Inferior parietal cortex (tissue), 1 donor: ENCODE results near the gene SOHLH1.

Experiments
- DNase-seq: peaks from one replicate; pipeline ENCODE4 v3.0.0-alpha.2; 2016; ENCODE audit errors: extremely low spot score

The SOHLH1 gene

DNA sequence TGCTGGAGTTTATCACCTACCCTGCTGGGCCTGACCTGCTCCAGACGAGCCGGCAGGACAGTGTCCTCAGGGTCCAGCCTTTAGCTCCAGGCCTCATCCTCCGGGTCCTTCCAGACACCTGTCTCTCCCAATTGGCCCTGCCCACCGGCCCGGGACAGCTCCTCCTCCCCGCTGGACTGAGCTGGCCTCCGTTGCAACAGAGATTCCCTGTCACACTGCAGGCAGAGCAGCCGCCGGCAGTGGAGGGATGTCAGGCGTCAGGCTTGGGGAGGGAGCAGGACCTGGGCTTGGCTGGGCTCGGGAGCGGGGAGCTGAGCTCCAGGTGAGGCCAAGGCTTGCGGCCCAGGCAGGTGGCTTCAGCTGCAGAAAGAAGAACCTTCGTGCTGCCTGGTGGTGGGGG is 4.4 kb upstream of the SOHLH1 start:
- DNase-seq, result no peak

GRCh38 chr9:135701959-135702721 is 2.9 kb upstream of the SOHLH1 start, which contains the start of gene KCNT1:
KCNT1 (plus strand) TSS chr9:135702185; CDS start chr9:135702259, 74 bp downstream.
- DNase-seq, result peak; percentile 51

DNA sequence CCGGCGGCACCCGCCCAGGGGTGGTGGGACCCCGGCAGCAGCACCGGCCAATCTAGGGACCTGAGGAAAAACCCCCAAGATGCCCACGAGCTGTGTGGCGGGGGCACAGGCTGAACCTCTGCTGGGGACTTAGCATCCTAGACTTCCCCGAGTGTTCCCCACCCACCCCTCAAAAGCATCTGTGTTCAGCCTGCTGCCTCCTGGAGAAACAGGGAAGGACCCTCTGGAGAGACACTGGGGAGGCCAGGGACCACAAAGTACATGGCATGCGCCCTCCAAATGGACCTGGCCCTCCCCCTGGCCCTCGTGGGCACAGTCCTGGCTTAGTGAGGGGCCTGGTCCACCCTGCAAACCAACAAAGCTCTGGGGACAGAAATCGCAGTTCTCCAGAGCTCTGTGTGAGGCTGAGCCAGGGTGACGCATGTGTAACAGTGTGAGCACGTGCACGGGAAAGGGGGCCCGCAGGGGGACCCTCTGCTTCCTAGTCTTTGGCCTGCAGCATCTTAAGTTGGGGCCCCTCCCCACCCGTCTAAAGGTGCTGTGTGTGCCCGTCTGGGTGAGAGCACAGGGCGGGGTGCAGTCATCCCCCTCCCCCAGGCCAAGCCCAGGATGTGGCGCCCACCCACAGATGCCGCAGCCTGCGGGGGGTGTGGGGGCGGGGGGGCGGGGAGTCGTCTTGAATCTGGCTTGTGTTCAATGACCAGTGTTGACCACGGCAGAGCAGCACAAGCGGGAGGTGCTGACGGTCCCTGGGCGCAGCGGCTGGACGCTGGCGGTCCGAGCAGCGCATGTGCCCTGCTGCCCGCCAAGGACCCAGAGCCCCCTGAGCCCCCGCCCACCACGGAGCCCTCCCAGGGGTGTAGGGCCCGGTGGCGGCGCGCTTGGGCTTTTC is 2.0 kb upstream of the SOHLH1 start:
- DNase-seq, result no peak

GRCh38 chr9:135700525-135700924 is 1.2 kb upstream of the SOHLH1 start:
- no peak for DNase-seq

GRCh38 chr9:135698767-135699166 is 514 bp downstream of the SOHLH1 start:
- DNase-seq, result no peak

- DNase-seq, result no peak
Measured at GRCh38 chr9:135698236-135698635, 1.0 kb downstream of the SOHLH1 start.

DNA sequence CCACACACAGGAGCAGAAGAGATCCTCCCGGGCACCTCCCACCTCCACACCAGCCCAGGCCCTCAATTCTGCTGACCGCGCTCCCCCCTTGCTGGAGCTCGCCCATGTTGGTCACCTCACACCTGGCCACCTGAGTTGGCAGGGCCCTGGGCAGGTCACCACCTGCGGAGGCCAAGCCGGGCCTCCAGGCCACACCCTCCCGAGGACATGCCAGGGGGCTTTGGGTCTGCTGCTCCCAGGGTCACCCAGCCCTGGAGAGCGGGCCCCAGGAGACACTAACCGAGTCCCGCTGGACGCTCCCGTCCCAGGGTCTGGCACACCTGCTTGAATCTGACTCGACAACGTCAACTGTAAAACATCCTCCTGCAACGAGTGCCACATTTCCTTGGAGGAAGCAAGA is 2.1 kb downstream of the SOHLH1 start:
- no peak for DNase-seq

DNA sequence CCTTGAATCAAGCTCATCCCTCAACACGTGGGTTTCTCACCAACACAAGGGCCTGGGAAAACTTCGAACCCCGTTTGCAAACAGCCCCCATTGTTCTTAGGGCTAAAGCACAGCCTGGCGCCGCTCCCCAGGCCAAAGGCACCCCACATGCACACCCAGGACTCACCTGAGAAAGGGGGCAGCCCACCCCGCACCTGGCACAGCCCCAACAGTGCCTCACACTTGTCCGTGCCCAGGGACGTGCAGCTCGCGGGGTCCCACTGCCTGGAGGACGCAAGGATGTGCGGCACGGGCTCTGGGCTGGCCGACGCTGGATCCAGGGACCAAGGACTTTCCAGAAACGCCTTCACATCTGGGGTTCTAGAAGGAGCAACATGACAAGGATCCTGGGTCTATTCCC is 2.8 kb downstream of the SOHLH1 start:
- DNase-seq, result no peak

- DNase-seq, result no peak
Measured at GRCh38 chr9:135695642-135696041, 3.6 kb downstream of the SOHLH1 start.

GRCh38 chr9:135695036-135695435 is 4.2 kb downstream of the SOHLH1 start:
- no peak for DNase-seq

GRCh38 chr9:135694414-135694813 is 4.9 kb downstream of the SOHLH1 start:
- DNase-seq, result no peak

GRCh38 chr9:135693771-135694170 is 5.5 kb downstream of the SOHLH1 start:
- DNase-seq, result no peak

DNA sequence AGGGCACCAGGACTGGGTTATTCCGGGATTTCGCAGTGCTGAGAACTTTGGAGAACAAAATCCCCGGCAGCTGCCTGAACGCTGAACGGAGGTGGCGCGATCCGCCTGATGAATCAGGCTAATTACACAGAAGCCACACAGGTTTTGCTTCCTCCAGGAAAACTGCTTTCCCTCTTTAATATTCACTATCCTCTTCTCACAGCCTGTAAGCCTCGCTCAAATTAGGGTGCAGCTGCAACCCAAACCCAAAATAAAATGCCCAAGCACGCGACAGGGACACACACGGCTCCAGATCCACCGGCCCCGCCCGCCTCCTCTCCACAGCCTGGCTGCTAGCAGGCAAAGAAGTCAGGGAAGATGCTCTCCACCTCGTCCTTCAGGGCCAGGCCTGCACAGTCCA is 6.0 kb downstream of the SOHLH1 start:
- peak; percentile 30 for DNase-seq

DNA sequence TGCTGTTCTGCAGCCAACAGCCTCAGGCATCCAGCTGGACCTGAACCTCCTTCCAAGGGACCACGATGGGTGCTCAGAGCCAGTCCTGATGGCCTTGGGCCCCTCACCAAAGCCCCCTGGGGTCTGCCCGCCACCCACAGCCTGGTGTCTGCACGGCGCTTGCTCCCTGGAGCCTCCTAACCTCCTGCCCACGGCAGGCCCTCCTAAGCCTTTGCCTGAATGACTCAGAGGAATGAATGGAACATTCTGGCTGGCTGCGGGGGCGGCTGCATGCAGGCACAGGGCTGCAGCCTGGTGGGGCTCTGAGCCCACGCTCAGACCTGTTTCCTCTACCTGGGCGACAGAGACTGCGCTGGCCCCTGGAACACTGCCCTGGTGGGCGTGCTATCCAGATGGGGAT is 6.9 kb downstream of the SOHLH1 start:
- DNase-seq, result peak; percentile 34

DNA sequence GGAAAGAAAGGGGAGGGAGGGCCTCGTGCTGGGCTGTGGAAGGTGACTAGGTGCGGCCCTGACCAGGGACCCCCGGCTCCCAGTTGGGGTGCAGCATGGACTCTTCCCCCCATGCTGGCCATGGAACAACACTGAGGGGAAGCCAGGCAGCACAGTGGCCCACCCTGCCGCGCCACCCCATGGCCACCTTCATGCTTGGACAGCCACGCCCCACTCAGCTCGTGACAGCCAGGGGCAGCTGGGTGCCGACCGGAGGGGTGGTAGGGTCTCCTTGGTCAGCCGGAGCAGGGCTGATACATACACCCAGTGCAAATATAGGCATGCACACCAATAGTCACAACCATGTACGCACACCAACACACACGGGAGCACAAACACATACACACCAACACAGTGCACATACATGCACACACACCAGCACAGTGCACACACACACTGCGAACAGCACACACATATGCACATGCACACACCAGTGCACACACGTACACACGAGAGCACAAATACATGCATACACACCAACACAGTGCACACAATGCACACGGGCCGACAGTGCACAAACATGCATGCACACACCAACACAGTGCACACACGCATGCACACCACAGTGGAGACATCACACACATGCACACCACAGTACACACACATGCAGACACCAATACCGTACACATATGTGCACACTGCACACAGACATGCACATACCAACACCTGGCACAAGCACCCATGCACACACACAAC is 8.3 kb downstream of the SOHLH1 start:
- no peak for DNase-seq

- DNase-seq, result no peak
Measured at GRCh38 chr9:135689011-135689410, 10.3 kb downstream of the SOHLH1 start.

DNA sequence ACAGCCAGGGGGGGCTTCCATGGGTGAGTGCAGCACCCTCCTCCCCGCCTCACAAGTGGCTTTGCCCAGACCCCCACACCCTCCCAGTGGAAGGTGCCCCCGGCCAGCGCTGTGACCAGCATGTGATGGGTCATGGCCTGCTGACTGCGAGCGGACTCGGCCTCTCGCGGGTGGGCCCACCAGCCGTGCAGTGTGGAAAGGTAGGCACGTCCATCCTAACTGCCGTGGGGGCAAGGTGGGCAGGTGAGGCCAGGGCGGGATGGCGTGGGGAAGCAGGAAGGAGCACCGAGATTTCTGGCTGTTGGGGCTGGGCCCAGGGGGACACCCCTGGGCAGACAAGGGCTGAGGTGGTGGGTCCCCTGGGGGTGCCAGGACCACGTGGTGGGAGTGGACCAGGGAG is 12.1 kb downstream of the SOHLH1 start:
- DNase-seq, result no peak

DNA sequence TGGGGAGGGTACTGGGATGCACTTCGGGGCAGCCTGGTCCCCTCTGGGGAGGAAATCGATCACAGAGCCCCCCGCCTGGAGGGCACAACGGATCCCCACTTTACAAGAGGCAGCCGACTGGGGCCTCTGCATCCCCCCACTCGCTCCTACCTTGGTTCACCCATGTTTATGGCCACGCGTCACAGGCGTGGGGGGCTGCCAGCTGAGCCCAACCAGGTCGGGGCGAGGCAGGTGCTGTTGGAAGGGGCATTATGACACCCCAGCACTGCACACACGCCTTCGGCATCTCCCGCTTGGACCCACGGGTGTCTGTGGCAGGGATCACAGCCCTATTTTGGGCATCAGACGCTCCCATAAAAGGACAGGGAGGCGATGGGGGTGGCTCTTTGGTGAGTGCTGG is 14.6 kb downstream of the SOHLH1 start:
- no peak for DNase-seq

GRCh38 chr9:135683401-135684034 is 15.8 kb downstream of the SOHLH1 start:
- DNase-seq, result no peak

DNA sequence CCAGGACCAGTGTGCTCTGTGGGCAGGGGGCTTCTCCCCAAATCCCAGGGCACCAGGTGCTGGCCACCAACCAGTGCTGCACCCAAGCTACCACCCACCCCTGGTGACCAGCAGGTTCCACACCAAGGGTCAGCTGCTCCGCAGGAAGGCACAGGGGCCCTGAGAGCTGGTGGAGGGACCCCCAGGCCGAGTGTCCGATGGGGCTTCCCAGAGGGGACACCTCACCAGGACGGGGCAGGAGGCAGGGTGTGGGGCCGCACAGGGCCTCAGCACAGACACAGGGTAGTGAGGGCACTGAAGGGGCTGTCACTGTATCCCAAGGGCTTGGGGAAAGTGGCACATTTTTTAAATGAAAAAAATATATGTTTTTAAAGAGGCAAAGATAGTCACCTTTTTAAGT is 18.1 kb downstream of the SOHLH1 start:
- DNase-seq, result no peak

DNA sequence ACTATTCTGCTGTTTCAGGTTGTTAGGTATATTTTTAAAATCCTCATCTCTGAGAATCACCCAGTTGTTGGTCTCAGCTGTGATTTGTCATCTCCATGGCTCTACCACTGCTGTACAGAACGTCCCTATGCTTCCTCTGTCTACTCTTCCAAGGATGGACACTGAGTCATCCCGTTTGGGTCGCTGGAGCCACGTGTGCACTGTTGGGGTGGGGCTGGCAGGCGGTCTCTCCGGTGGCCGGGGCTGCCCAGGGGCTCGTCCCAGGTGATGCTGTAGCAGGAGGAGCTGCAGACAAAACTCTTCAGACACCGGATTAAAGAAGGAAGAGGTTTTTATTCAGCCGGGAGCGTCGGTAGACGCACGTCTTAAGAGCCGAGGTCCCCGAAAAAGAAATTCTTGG is 19.2 kb downstream of the SOHLH1 start:
- no peak for DNase-seq
